ENCODE results near the gene NUTF2. TPM values are rescaled to one million over a fixed set of nuclear protein-coding genes. Genes with fewer than 3 reads are reported as not detected.

Gene NUTF2
- total RNA-seq, 2 donors from 2014 or later = 58.3 to 108 TPM

GRCh38 chr16:67814567-67814966, 32.2 kb upstream of the NUTF2 start:
- Histone ChIP-seq H3K27ac (no peak overlapping the region), H3K4me1 (no peaks in the 10 kb centered on the region), H3K36me3 (no peaks in the 10 kb centered on the region), H3K4me3 (no peak overlapping the region), H3K9ac (ENCODE audit: low read depth in 2 of 2, low read length in 2 of 2) (peak overlapping the region in 1 of 2 donors; percentile 58), H3K27me3 (no peaks in the 10 kb centered on the region), H3K9me3 (no peaks in the 10 kb centered on the region)
- intact Hi-C loops (cut with DNase I) = loop anchor here (5.0 to 10.0 kb wide), 3 partner anchors 50 to 142 kb away; no protein-coding TSS in a partner anchor
- DNase-seq = peak; percentile 66
- TF ChIP-seq, protein P1, sequence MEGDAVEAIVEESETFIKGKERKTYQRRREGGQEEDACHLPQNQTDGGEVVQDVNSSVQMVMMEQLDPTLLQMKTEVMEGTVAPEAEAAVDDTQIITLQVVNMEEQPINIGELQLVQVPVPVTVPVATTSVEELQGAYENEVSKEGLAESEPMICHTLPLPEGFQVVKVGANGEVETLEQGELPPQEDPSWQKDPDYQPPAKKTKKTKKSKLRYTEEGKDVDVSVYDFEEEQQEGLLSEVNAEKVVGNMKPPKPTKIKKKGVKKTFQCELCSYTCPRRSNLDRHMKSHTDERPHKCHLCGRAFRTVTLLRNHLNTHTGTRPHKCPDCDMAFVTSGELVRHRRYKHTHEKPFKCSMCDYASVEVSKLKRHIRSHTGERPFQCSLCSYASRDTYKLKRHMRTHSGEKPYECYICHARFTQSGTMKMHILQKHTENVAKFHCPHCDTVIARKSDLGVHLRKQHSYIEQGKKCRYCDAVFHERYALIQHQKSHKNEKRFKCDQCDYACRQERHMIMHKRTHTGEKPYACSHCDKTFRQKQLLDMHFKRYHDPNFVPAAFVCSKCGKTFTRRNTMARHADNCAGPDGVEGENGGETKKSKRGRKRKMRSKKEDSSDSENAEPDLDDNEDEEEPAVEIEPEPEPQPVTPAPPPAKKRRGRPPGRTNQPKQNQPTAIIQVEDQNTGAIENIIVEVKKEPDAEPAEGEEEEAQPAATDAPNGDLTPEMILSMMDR (IDR thresholded peaks at IDR 0.05) = no peak

DNA sequence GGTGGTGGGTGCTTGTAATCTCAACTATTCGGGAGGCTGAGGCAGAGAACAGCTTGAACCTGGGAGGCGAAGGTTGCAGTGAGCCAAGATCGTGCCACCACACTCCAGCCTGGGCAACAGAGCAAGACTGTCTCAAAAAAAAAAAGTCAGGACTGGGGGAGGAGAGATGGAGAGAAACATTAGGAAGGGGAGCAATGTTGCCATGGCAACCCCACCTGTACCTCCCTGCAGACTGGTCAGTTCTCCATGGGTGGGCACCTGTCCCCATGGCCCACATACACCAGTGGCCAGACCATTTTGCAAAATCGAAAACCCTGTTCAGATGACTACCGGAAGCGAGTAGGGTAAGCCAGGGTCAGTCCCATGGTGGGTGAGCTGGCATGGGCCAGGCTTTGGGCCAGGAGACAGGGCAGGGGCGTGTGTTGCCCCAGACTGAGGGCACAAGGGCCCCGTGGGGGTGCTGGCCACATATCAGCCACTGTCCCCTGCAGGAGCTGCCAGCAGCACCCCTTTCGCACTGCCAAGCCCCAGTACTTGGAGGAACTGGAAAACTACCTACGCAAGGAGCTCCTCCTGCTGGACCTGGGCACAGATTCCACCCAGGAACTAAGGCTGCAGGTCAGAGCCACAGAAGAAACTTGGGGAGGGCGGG, 26.0 kb upstream of the NUTF2 start:
- TF ChIP-seq, protein P1 (IDR thresholded peaks at IDR 0.05) = no peak
- Histone ChIP-seq H3K27me3 (no peaks in the 10 kb centered on the region), H3K4me3 (no peak overlapping the region), H3K4me1 (no peaks in the 10 kb centered on the region), H3K9ac (ENCODE audit: low read depth in 2 of 2, low read length in 2 of 2) (no peak overlapping the region), H3K9me3 (no peaks in the 10 kb centered on the region), H3K27ac (no peak overlapping the region), H3K36me3 (no peaks in the 10 kb centered on the region)
- DNase-seq = no peak
- intact Hi-C loops (cut with DNase I) = no loop called here

GRCh38 chr16:67822511-67822910, 24.2 kb upstream of the NUTF2 start:
- H3K36me3 ChIP-seq = no peaks in the 10 kb centered on the region
- no peak for DNase-seq
- no peaks in the 10 kb centered on the region for H3K4me1 ChIP-seq
- H3K9me3 ChIP-seq = no peaks in the 10 kb centered on the region
- no peak overlapping the region for H3K27ac ChIP-seq
- H3K4me3 ChIP-seq = no peak overlapping the region
- no peak overlapping the region for H3K9ac ChIP-seq (ENCODE audit: low read depth in 2 of 2, low read length in 2 of 2)
- TF ChIP-seq, protein P1 (IDR thresholded peaks at IDR 0.05) = no peak
- no peaks in the 10 kb centered on the region for H3K27me3 ChIP-seq
- intact Hi-C loops (cut with DNase I) = no loop called here

DNA sequence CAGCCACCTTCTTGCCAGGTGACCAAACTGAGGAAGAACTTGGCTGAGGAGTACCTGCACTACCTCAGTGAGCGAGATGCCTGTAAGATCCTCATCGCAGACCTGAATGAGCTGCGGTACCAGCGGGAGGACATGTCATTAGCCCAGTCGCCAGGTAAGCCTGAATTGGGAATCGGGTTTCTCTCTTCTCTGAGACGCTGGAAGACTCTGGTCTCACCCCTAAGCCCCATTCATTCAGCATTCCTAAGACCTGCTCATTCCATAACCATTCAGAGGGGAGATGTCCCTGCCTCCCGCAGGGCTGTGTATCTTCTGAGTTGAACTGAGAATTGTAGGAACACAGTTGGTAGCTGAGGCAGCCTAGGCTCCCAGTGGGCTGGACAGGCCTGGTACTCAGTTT, 21.6 kb upstream of the NUTF2 start:
- TF ChIP-seq, protein P1 (IDR thresholded peaks at IDR 0.05) = no peak
- Histone ChIP-seq H3K27ac (no peak overlapping the region), H3K36me3 (peaks cover 1% of the 10 kb centered on the region), H3K9me3 (no peaks in the 10 kb centered on the region), H3K4me3 (no peak overlapping the region), H3K9ac (ENCODE audit: low read depth in 2 of 2, low read length in 2 of 2) (no peak overlapping the region), H3K4me1 (no peaks in the 10 kb centered on the region), H3K27me3 (no peaks in the 10 kb centered on the region)
- no peak for DNase-seq
- intact Hi-C loops (cut with DNase I) = no loop called here

- DNase-seq = no peak
- intact Hi-C loops (cut with DNase I) = no loop called here
- H3K4me3 ChIP-seq = no peak overlapping the region
- H3K9me3 ChIP-seq = no peaks in the 10 kb centered on the region
- TF ChIP-seq, protein P1 (IDR thresholded peaks at IDR 0.05) = no peak
- no peak overlapping the region for H3K27ac ChIP-seq
- H3K9ac ChIP-seq (ENCODE audit: low read depth in 2 of 2, low read length in 2 of 2) = no peak overlapping the region
- peaks cover 6% of the 10 kb centered on the region for H3K36me3 ChIP-seq
- no peaks in the 10 kb centered on the region for H3K27me3 ChIP-seq
- no peaks in the 10 kb centered on the region for H3K4me1 ChIP-seq
Observed at GRCh38 chr16:67825906-67826305, 20.8 kb upstream of the NUTF2 start.

Measured in colonic mucosa (tissue), 4 donors.